ENCODE measurements around the gene FAM170B. TPM values are rescaled to one million over a fixed set of nuclear protein-coding genes. Genes with fewer than 3 reads are reported as not detected.

Gene FAM170B
- total RNA-seq, 2 experiments from 2014 or later = not detected

- DNase-seq (no peak), ATAC-seq (no peak)
- peaks cover 14% of the 10 kb centered on the region for H3K27me3 Mint-ChIP-seq
- ChIA-PET POLR2A (no interaction called here), CTCF (no interaction called here)
- H3K27ac Mint-ChIP-seq = no peak overlapping the region
- H3K36me3 Mint-ChIP-seq (ENCODE audit: low read depth) = no peaks in the 10 kb centered on the region
- intact Hi-C loops (cut with micrococcal nuclease) = no loop called here
- no peaks in the 10 kb centered on the region for H3K4me1 Mint-ChIP-seq (ENCODE audit: low read depth)
- no peak for TF ChIP-seq CTCF (IDR thresholded peaks at IDR 0.05)
- H3K4me3 Mint-ChIP-seq = no peak overlapping the region
- H3K9me3 Mint-ChIP-seq = no peaks in the 10 kb centered on the region
Measured at GRCh38 chr10:49131507-49132361, 2.1 kb downstream of the FAM170B start.

- H3K4me1 Mint-ChIP-seq (ENCODE audit: low read depth) = no peaks in the 10 kb centered on the region
- intact Hi-C loops (cut with micrococcal nuclease) = no loop called here
- no peak overlapping the region for H3K4me3 Mint-ChIP-seq
- POLR2A ChIA-PET = no interaction called here
- DNase-seq = no peak
- no peak overlapping the region for H3K27ac Mint-ChIP-seq
- ATAC-seq = no peak
- H3K9me3 Mint-ChIP-seq = peaks cover 1% of the 10 kb centered on the region
- no peaks in the 10 kb centered on the region for H3K36me3 Mint-ChIP-seq (ENCODE audit: low read depth)
- peaks cover 11% of the 10 kb centered on the region for H3K27me3 Mint-ChIP-seq
- no peak for TF ChIP-seq CTCF (IDR thresholded peaks at IDR 0.05)
- CTCF ChIA-PET = no interaction called here
Measured at GRCh38 chr10:49129376-49129775, 4.4 kb downstream of the FAM170B start.

GRCh38 chr10:49128854-49129253, 5.0 kb downstream of the FAM170B start:
- H3K27ac Mint-ChIP-seq = no peak overlapping the region
- no peak overlapping the region for H3K4me3 Mint-ChIP-seq
- intact Hi-C loops (cut with micrococcal nuclease) = no loop called here
- DNase-seq (no peak), ATAC-seq (no peak)
- CTCF ChIA-PET = no interaction called here
- no peaks in the 10 kb centered on the region for H3K4me1 Mint-ChIP-seq (ENCODE audit: low read depth)
- POLR2A ChIA-PET = interaction anchor here (1.4 kb wide), 1 partner anchor 15 kb away, joined by 3 read pairs; no protein-coding TSS in a partner anchor
- H3K27me3 Mint-ChIP-seq = peaks cover 11% of the 10 kb centered on the region
- peaks cover 1% of the 10 kb centered on the region for H3K9me3 Mint-ChIP-seq
- no peaks in the 10 kb centered on the region for H3K36me3 Mint-ChIP-seq (ENCODE audit: low read depth)
- TF ChIP-seq CTCF (IDR thresholded peaks at IDR 0.05) = no peak

GRCh38 chr10:49123981-49124950, 9.6 kb downstream of the FAM170B start:
- ATAC-seq (no peak), DNase-seq (no peak)
- POLR2A ChIA-PET = no interaction called here
- no peaks in the 10 kb centered on the region for H3K36me3 Mint-ChIP-seq (ENCODE audit: low read depth)
- H3K9me3 Mint-ChIP-seq = peaks cover 1% of the 10 kb centered on the region
- H3K4me1 Mint-ChIP-seq (ENCODE audit: low read depth) = no peaks in the 10 kb centered on the region
- CTCF ChIA-PET = no interaction called here
- no peak overlapping the region for H3K27ac Mint-ChIP-seq
- H3K4me3 Mint-ChIP-seq = no peak overlapping the region
- TF ChIP-seq CTCF (IDR thresholded peaks at IDR 0.05) = no peak
- peaks cover 14% of the 10 kb centered on the region for H3K27me3 Mint-ChIP-seq
- intact Hi-C loops (cut with micrococcal nuclease) = no loop called here
